ENCODE measurements around the gene HPRT1. TPM values are rescaled to one million over a fixed set of nuclear protein-coding genes. Genes with fewer than 3 reads are reported as not detected.

The HPRT1 gene
- total RNA-seq, 1 donor from 2014 or later: 9.1 TPM

DNA sequence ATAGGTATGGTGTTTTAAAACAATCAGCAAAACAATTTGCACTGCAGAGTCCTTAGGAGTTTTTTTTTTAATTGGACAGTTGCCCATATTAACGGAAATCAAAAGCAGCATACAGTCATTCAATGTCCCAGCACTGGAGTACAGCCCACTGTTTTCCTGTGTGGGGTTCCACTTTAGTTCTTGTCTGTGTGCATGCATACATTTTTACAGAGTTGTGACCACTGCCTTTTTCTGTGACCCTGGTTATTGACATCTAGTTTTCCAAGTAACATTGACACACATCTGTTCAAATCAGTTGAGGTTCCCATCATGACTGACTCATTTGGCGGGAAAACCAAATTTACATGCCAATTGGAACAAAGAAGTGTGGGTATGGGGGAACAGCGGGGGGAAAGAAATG is 83.3 kb downstream of the HPRT1 start:
- peak; percentile 60 to 69 for DNase-seq (ENCODE audit: low read depth in 2 of 2)

DNA sequence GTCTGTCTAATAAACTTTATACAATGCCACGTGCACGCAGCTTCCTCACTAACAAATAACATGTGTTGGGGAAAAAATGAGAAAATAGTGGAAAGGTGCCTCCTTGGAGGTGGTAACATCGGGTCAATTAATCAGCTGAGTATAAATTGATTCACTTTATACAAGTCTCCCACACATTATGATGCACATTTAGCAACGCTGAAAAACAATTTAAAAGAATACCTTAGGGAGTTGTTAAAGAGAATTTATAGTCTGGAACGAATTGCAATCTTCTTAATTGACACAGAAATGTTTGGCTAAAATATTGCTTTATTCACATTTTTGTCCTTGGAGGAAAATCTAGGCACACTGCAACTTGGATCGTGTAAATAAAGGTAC is 84.2 kb downstream of the HPRT1 start:
- DNase-seq (ENCODE audit: low read depth in 2 of 2): no peak

DNA sequence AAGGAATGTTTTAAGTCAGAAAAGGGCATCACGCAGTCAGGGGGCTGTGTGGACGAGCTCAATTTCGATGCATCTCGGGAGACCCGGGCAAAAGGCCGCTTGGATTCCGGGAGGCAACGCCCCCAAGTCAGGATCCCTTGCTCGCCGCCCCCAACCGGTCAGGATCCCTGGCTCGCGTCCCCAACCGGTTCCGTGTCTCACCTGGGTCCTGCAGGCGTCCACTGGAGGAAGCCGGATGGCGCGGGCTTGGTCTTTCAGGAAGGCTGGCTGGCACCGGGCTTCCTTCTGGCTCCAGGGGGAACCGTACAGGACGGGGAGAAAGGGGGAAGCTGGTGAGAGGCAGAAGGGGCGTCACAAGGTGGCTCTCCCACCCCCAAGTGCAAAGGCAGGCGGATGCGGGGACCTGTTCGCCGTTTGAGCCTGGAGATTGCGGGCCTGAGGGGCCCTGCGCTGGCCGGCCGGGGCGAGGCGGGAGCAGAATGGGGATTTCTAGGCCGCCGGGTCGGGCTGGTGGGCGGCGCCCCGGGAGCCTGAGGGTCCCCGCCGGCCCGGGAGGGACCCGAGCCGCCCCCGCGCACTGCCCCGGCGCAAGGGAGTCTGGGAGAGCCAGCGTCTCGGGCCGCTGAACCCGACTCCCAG is 84.7 kb downstream of the HPRT1 start:
- no peak for DNase-seq (ENCODE audit: low read depth in 2 of 2)

DNA sequence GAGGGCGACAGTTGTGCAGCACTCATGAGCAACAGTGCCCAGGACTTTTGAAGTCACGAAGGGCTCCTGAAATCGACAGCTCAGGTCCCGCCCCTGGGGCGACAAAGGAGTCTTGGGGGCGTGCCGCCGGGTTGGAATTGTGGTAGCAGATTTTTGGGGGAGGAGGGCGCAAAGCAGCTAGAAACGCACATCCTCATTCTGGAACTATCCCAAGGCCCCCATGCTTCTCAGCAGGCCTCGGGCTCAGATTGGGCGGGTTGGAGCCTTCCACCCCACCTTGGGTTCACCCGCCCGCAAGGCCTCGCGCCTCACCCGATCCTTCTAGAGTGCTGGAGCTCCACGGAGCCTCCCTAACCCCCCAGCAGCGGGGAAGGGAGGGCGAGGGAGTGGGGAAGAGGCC is 85.5 kb downstream of the HPRT1 start:
- DNase-seq (ENCODE audit: low read depth in 2 of 2): no peak

DNA sequence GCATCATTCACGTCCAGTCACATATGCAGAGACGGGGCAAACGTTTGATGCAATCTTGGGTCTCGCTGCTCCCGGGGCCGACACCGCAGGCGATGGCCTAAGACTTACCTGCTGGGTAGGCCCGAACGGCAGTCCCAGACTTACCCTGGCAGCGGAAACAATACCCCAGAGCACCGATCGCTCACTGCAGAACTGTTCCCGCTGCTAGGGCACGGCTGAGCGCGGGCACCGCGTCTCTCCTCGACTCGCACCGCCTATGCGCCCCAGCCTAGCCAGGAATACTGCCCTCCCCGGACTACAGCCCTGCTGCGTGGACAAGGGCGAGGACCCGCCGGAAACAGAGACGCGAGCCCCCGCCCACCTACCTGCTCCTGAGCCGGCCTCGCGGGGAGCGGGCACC is 86.2 kb downstream of the HPRT1 start:
- no peak for DNase-seq (ENCODE audit: low read depth in 2 of 2)

DNA sequence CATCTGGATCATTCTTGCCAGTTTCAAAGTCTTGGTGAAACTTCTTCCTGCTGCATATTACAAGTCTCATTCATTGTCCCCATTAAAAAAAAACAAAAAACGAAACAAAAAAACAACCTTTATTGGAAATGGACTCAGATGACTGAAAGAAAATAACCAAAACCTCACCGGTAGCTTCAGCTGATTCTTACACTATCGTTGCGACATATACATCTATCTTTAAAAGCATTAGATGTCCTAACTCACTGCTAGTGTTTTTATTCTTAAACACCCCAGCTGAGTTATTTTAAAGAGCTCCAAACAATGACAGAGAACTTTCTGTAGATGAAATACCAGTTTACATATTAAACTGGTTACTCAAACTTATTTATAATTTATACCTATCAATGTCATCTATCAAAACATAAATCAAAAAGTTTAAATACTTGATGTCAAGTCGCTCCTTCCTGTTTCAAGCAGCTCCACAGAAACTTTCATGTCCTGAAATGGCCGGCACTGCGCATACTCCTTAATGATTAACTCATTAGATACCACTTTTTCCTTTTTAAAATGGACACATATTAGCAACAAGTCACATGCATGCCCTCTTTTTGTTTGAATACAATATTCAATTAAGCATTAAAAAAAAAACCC is 87.2 kb downstream of the HPRT1 start:
- DNase-seq (ENCODE audit: low read depth in 2 of 2): peak in 1 of 2 donors; percentile 52

DNA sequence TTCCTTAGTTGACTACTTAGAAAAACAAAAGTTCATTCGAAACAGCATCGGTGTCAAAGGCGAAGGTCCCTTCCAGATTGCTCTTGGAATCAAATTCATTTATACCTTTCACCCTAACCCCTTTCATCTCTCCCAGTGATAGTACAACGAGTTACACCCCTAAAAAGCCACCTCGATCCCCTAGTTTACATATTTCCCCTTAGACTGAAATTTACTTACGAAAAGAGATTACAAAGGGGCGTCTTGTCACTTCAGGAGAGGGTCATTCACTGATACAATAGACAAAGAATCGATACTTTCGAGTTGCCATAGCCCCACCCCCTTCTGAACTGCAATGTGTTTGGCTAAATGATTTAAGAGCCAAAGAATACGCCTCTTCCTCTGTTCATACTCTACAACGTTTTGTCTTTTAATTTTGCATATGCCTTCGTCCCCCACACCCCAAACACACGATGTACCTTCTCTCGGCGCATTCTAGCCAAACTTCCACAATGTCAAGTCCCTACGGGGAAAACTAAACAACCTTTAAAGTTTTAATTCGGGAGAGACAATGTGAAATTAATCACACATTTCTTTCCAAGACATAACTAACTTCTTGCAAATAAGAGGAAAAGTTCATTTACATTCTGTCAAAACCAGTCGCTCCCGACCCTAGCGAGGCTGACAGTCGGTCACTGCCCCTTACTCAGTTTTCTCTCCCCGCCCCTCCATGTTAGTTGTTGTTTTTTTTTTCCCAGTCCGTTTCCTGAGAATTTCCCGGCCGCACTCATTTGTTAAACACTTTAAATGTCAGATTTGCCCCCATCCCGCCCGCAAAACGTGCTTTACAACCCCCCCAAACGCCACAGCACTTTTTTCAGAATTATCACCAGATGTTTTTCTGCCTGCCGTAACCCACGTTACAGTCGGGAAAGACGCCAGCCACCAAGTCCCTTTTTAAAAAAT is 88.6 kb downstream of the HPRT1 start:
- DNase-seq (ENCODE audit: low read depth in 2 of 2): peak; percentile 40 to 51

Other genes with a start within 250 kb of the HPRT1 start
- gene CCDC160, start 223.0 kb upstream of the HPRT1 start, total RNA-seq: not detected in 2 replicates
- 26.2 TPM in 2 replicates for gene PHF6, start 86.9 kb upstream of the HPRT1 start, total RNA-seq
- gene PLAC1, start 198.3 kb downstream of the HPRT1 start, total RNA-seq: under 0.01 TPM in 1 of 2 replicates, not detected in the other

All from lung microvascular endothelial cell (primary cell).